HepG2 (cell line): ENCODE measurements around the gene MYADML2. TPM values are rescaled to one million over a fixed set of nuclear protein-coding genes. Genes with fewer than 3 reads are reported as not detected.

Experiments
- ATF5 ChIP-seq: sonication (generic); formaldehyde crosslinking; IDR thresholded peaks from 2 replicates; pipeline ENCODE4 v1.4.0; 2020; ENCODE audit warnings: mild to moderate bottlenecking, low read depth, missing genetic modification reagents
- BRF2 ChIP-seq: sonication (generic); formaldehyde crosslinking; IDR thresholded peaks from 2 replicates; pipeline ENCODE4 v1.8.1; 2022; ENCODE audit warnings: mild to moderate bottlenecking, missing genetic modification reagents
- DR1 ChIP-seq: sonication (generic); formaldehyde crosslinking; IDR thresholded peaks from 2 replicates; pipeline ENCODE4 v1.8.0; 2021; ENCODE audit warnings: mild to moderate bottlenecking, missing genetic modification reagents, inconsistent platforms
- DRAP1 ChIP-seq: IDR thresholded peaks from 2 replicates; pipeline ENCODE4 v1.6.1; 2016; ENCODE audit warnings: missing genetic modification reagents, missing compliant biosample characterization
- FOXO1 ChIP-seq: sonication (generic); formaldehyde crosslinking; IDR thresholded peaks from 2 replicates; pipeline ENCODE4 v1.4.0; 2020; ENCODE audit warnings: missing genetic modification reagents
- HMG20B ChIP-seq: conservative IDR thresholded peaks from 2 replicates; pipeline ENCODE4 v1.6.1; 2016; ENCODE audit warnings: missing genetic modification reagents, missing compliant biosample characterization
- HNRNPH1 ChIP-seq: fragments of 200-400 bp; formaldehyde crosslinking; optimal IDR thresholded peaks from 2 replicates; pipeline ENCODE3; 2017; ENCODE audit warnings: mild to moderate bottlenecking, low read depth, low read length
- MLX ChIP-seq: IDR thresholded peaks from 2 replicates; pipeline ENCODE4 v1.6.1; 2016
- MXD1 ChIP-seq: sonication (generic); formaldehyde crosslinking; IDR thresholded peaks from 2 replicates; pipeline ENCODE4 v1.4.0; 2020; ENCODE audit warnings: mild to moderate bottlenecking, missing genetic modification reagents
- NR2F2 ChIP-seq: IDR thresholded peaks from 2 replicates; pipeline ENCODE4 v1.6.1; 2012; ENCODE audit warnings: low read depth, inconsistent platforms, borderline replicate concordance
- RFX5 ChIP-seq: IDR thresholded peaks from 2 replicates; pipeline ENCODE4 v1.6.1; 2011; ENCODE audit warnings: low read depth, low read length, improper control_type of control experiment
- SATB2 ChIP-seq: sonication (generic); formaldehyde crosslinking; IDR thresholded peaks from 2 replicates; pipeline ENCODE4 v1.5.0; 2020; ENCODE audit warnings: missing genetic modification reagents
- TFDP2 ChIP-seq: sonication (generic); formaldehyde crosslinking; IDR thresholded peaks from 2 replicates; pipeline ENCODE4 v1.4.0; 2020; ENCODE audit warnings: missing genetic modification reagents
- TSC22D2 ChIP-seq: sonication (generic); formaldehyde crosslinking; IDR thresholded peaks from 2 replicates; pipeline ENCODE4 v1.5.1; 2020; ENCODE audit warnings: missing genetic modification reagents, mild to moderate bottlenecking, borderline replicate concordance
- XBP1 ChIP-seq: sonication (generic); formaldehyde crosslinking; IDR thresholded peaks from 2 replicates; pipeline ENCODE4 v1.5.0; 2020; ENCODE audit warnings: missing genetic modification reagents
- ZBTB25 ChIP-seq: IDR thresholded peaks from 2 replicates; pipeline ENCODE4 v1.6.1; 2018; ENCODE audit warnings: missing genetic modification reagents
- ZFX ChIP-seq: sonication (generic); formaldehyde crosslinking; IDR thresholded peaks from 2 replicates; pipeline ENCODE4 v1.4.0; 2020; ENCODE audit warnings: mild to moderate bottlenecking, low read depth, missing genetic modification reagents, moderate library complexity
- ZNF230 ChIP-seq: sonication (generic); formaldehyde crosslinking; IDR thresholded peaks from 2 replicates; pipeline ENCODE4 v1.4.0; 2020; ENCODE audit warnings: mild to moderate bottlenecking, missing genetic modification reagents
- ZNF280D ChIP-seq: sonication (generic); formaldehyde crosslinking; IDR thresholded peaks from 2 replicates; pipeline ENCODE4 v1.5.1; 2020; ENCODE audit warnings: mild to moderate bottlenecking, missing genetic modification reagents
- ZNF350 ChIP-seq: sonication (generic); formaldehyde crosslinking; IDR thresholded peaks from 2 replicates; pipeline ENCODE4 v1.4.0; 2020; ENCODE audit warnings: mild to moderate bottlenecking, low read depth, missing genetic modification reagents, borderline replicate concordance
- polyA plus RNA-seq, 8 experiments: library from polyadenylated mRNA; depleted of rRNA in 3 of 8; stranded (reverse) in 7 of 8; unstranded in 1 of 8; fragments of >200 nt; fragmentation: Illumina TruSeq in 4 of 8; extraction: Trizol in 4 of 8; gene quantifications; 2 replicates each; pipeline versions ENCODE4 v1.2.1 to v1.2.3, GENCODE V29; 2011 to 2016; ENCODE audit warnings: low read depth in 4 of 8, missing spikeins in 1 of 8, mixed read lengths in 1 of 8; ENCODE audit not compliant: insufficient read depth in 1 of 8
- total RNA-seq, 5 experiments: library from RNA; depleted of rRNA; stranded (reverse); fragments of >200 nt; fragmentation: Illumina TruSeq; extraction: Trizol; gene quantifications; 2 replicates each; pipeline ENCODE4 v1.2.3, GENCODE V29; 2016; ENCODE audit warnings: low read depth in 1 of 5

The MYADML2 gene
- total and polyA plus RNA-seq, 2 of the 13 experiments (the other 11 are each of a cell fraction or from before 2014, with no cell fraction given): not detected

- TF ChIP-seq BRF2 (no peak), TSC22D2 (CRISPR knock-in tag) (no peak), ZBTB25 (CRISPR knock-in tag) (no peak), ZFX (no peak), ATF5 (CRISPR knock-in tag) (no peak), SATB2 (CRISPR knock-in tag) (no peak), MXD1 (no peak), DR1 (CRISPR knock-in tag) (no peak), MLX (CRISPR knock-in tag) (no peak), TFDP2 (CRISPR knock-in tag) (no peak), ZNF350 (CRISPR knock-in tag) (peak; percentile 80), ZNF280D (CRISPR knock-in tag) (no peak; the same call in 1 of the 2 replicates), RFX5 (no peak), ZNF230 (CRISPR knock-in tag) (no peak), HMG20B (CRISPR knock-in tag) (no peak), FOXO1 (no peak), XBP1 (CRISPR knock-in tag) (no peak), DRAP1 (no peak), HNRNPH1 (no peak), NR2F2 (peak; percentile 25; the same call in 1 of the 2 replicates)
These were observed 45.6 kb downstream of the MYADML2 start (continued) for GRCh38 chr17:81901167-81902022.
